Measurements from ENCODE around the gene TMPRSS7. TPM values are rescaled to one million over a fixed set of nuclear protein-coding genes. Genes with fewer than 3 reads are reported as not detected.

TMPRSS7 gene
- total and polyA plus RNA-seq, 7 donors: under 0.01 TPM; not detected in 6

GRCh38 chr3:112090887-112091586, 56.5 kb downstream of the TMPRSS7 start:
- H3K36me3 ChIP-seq: no peaks in the 10 kb centered on the region
- H3K27me3 ChIP-seq: no peaks in the 10 kb centered on the region
- no peak for TF ChIP-seq POLR2A (IDR thresholded peaks at IDR 0.05)
- no peak for TF ChIP-seq CTCF (IDR thresholded peaks at IDR 0.05)
- TF ChIP-seq EP300 (IDR thresholded peaks at IDR 0.05): no peak
- TF ChIP-seq POLR2AphosphoS5 (IDR thresholded peaks at IDR 0.05): no peak
- no peak overlapping the region for H3K4me3 ChIP-seq
- no peak overlapping the region for H3K27ac ChIP-seq
- peaks cover 0 to 14% (median 10%) of the 10 kb centered on the region in 4 donors for H3K4me1 ChIP-seq
- intact Hi-C loops (cut with DNase I): no loop called here
- no peaks in the 10 kb centered on the region for H3K9me3 ChIP-seq
- WGBS, 2 donors: 22 to 62% methylated on average over 6 of the region's 6 CpGs
- DNase-seq: no peak

DNA sequence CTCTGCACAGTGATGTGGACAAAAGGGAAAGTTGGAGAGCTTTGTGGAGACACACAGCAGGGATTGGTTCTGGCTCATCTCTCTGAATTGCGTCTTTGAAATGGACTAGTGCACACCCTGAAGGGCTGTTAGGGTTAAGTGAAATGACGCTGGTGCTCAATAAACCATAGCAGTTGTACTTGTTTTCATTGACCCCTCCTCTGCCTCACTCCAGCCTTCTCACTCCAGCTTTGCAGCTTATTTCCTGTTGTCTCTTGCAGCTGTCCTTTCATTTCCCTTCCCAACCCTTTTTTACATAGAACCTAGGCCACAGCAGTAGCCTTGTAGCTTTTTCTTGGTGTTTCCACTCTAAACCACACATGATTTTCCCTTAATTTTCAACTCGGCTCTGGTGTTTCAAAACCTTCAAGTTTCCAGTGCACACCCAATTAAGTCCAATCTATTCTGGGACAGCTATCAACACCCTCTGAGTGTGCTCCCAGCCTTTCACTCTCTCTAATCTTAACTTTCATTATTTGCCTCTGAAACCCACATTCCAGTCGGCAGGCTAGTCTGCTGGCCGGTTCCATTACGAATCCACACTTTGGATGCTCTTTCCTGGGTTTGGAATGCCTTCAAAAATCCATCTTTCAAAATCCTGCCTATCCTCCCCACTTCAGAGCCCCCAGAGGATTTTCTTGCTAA, 58.1 kb downstream of the TMPRSS7 start:
- TF ChIP-seq POLR2AphosphoS5 (IDR thresholded peaks at IDR 0.05) (no peak), EP300 (IDR thresholded peaks at IDR 0.05) (no peak), CTCF (IDR thresholded peaks at IDR 0.05) (no peak), POLR2A (IDR thresholded peaks at IDR 0.05) (no peak)
- H3K4me3 ChIP-seq: no peak overlapping the region
- H3K4me1 ChIP-seq: no peaks in the 10 kb centered on the region
- intact Hi-C loops (cut with DNase I): no loop called here
- WGBS, 2 donors: 24 to 45% methylated on average over 6 of the region's 6 CpGs
- H3K27me3 ChIP-seq: no peaks in the 10 kb centered on the region
- DNase-seq: no peak
- H3K9me3 ChIP-seq: no peaks in the 10 kb centered on the region
- H3K27ac ChIP-seq: no peak overlapping the region
- no peaks in the 10 kb centered on the region for H3K36me3 ChIP-seq

- TF ChIP-seq POLR2A (IDR thresholded peaks at IDR 0.05) (no peak), POLR2AphosphoS5 (IDR thresholded peaks at IDR 0.05) (no peak), EP300 (IDR thresholded peaks at IDR 0.05) (no peak), CTCF (IDR thresholded peaks at IDR 0.05) (no peak)
- DNase-seq: no peak
- H3K36me3 ChIP-seq: no peaks in the 10 kb centered on the region
- no peaks in the 10 kb centered on the region for H3K9me3 ChIP-seq
- intact Hi-C loops (cut with DNase I): no loop called here
- no peak overlapping the region for H3K27ac ChIP-seq
- H3K4me3 ChIP-seq: no peak overlapping the region
- no peaks in the 10 kb centered on the region for H3K4me1 ChIP-seq
- no peaks in the 10 kb centered on the region for H3K27me3 ChIP-seq
These were observed 58.6 kb downstream of the TMPRSS7 start for GRCh38 chr3:112093180-112093522.

DNA sequence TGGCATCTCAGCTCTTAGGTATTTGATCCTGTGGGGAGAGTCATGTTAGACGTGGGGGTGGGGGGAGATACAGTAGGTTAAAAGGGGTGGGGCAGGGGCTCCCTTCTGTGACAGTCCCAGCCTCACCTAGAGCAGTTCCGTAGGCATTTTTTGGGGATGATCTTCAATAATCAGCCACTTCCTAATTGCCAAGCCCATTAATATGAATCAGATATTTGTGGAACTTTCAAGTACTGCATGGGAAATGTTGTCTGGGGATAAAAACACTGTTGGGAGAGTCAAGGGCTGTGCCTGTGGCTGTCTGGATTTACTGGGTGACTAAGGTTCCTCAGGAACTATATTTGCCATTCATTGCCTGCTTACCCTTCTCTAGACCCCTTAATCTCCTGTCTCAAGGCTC, 61.2 kb downstream of the TMPRSS7 start:
- H3K4me3 ChIP-seq: no peak overlapping the region
- intact Hi-C loops (cut with DNase I): no loop called here
- H3K27me3 ChIP-seq: no peaks in the 10 kb centered on the region
- 46 to 54% methylated on average over 2 of the region's 2 CpGs for WGBS, 2 donors
- no peak for TF ChIP-seq POLR2A (IDR thresholded peaks at IDR 0.05)
- TF ChIP-seq POLR2AphosphoS5 (IDR thresholded peaks at IDR 0.05): no peak
- TF ChIP-seq CTCF (IDR thresholded peaks at IDR 0.05): no peak
- TF ChIP-seq EP300 (IDR thresholded peaks at IDR 0.05): no peak
- no peaks in the 10 kb centered on the region for H3K36me3 ChIP-seq
- no peaks in the 10 kb centered on the region for H3K9me3 ChIP-seq
- H3K27ac ChIP-seq: no peak overlapping the region
- H3K4me1 ChIP-seq: no peaks in the 10 kb centered on the region
- no peak for DNase-seq
